Panc1 (cell line): ENCODE measurements around the gene RBM6. TPM values are rescaled to one million over a fixed set of nuclear protein-coding genes. Genes with fewer than 3 reads are reported as not detected.

ENCODE experiments used
- ATAC-seq: fragments of 200-7000 bp; cut with Tn5 transposase; 2 replicates; pipeline ENCODE4 v1.9.1; 2020; ENCODE audit warnings: mild to moderate bottlenecking, moderate library complexity
- BruUV-seq: library from RNA; stranded (reverse); fragments of 400-500 nt; replicated peaks from 2 replicates; lab custom pipeline; 2021; lab: Mats Ljungman, UMichigan
- CTCF ChIA-PET: fragments of 300-600 bp; sonication (Branson Sonifier 250); formaldehyde crosslinking; loops from one replicate; lab custom pipeline; 2022; ENCODE audit warnings: antibody characterized with exemption; lab: Charles Lee
- POLR2A ChIA-PET: fragments of 300-600 bp; sonication (Branson Sonifier 250); formaldehyde crosslinking; loops from one replicate; lab custom pipeline; 2022; ENCODE audit warnings: antibody characterized with exemption; lab: Charles Lee
- DNase-seq: peaks from one replicate; pipeline ENCODE4 v3.0.0-alpha.2; 2010; ENCODE audit warnings: low read depth, low spot score
- H3K27ac ChIP-seq: 2 replicates; pipeline ENCODE4 v1.5.1; 2011; ENCODE audit warnings: mild to moderate bottlenecking, low read length, inconsistent platforms
- H3K27me3 ChIP-seq: fragments of 200-500 bp; sonication (Bioruptor generic); 2 replicates; pipeline ENCODE4 v1.6.0; 2014; ENCODE audit warnings: low read length, inconsistent platforms; ENCODE audit not compliant: control insufficient read depth, insufficient read depth
- H3K36me3 ChIP-seq: fragments of 200-500 bp; sonication (Bioruptor generic); 2 replicates; pipeline ENCODE4 v1.5.1; 2014; ENCODE audit warnings: inconsistent platforms, mild to moderate bottlenecking, low read length, moderate library complexity; ENCODE audit not compliant: control insufficient read depth, insufficient read depth
- H3K4me1 ChIP-seq: 2 replicates; pipeline ENCODE4 v1.5.1; 2011; ENCODE audit warnings: inconsistent platforms, mild to moderate bottlenecking, low read length, moderate library complexity; ENCODE audit not compliant: control insufficient read depth, insufficient read depth
- H3K4me3 ChIP-seq, 2 experiments: 2 replicates each; pipeline ENCODE4 v1.5.1; 2011 to 2012; ENCODE audit warnings: low read depth in 2 of 2, low read length in 2 of 2, mild to moderate bottlenecking in 2 of 2, inconsistent platforms in 1 of 2, moderate library complexity in 1 of 2
- H3K9me3 ChIP-seq: fragments of 200-500 bp; sonication (Bioruptor generic); 2 replicates; pipeline ENCODE4 v1.5.1; 2014; ENCODE audit warnings: low read depth, mild to moderate bottlenecking, inconsistent platforms, low read length, moderate library complexity; ENCODE audit not compliant: control insufficient read depth, insufficient read depth
- POLR2AphosphoS5 ChIP-seq: IDR thresholded peaks from 2 replicates; pipeline ENCODE4 v1.6.1; 2012; ENCODE audit warnings: mild to moderate bottlenecking, low read depth, low read length, moderate library complexity
- SIN3A ChIP-seq: IDR thresholded peaks from 2 replicates; pipeline ENCODE4 v1.6.1; 2012; ENCODE audit warnings: low read depth, mild to moderate bottlenecking, low read length, moderate library complexity, borderline replicate concordance; ENCODE audit not compliant: insufficient read depth
- TCF7L2 ChIP-seq: IDR thresholded peaks from 2 replicates; pipeline ENCODE4 v1.6.1; 2011; ENCODE audit warnings: mild to moderate bottlenecking, low read depth, low read length, inconsistent platforms
- in situ Hi-C: cut with HindIII; loops from 2 replicates; pipeline ENCODE4 v1.10.0; 2016; ENCODE audit warnings: low sequenced_read_pairs, low pct_unique_long_range_greater_than_20kb
- intact Hi-C: fragments of 100-400 bp; cut with micrococcal nuclease; formaldehyde crosslinking; loops from one replicate; pipeline ENCODE4 v1.10.0; 2022; ENCODE audit not compliant: unreplicated experiment
- total RNA-seq: library from RNA; stranded (reverse); gene quantifications from one replicate; pipeline ENCODE4 v1.2.1, GENCODE V29; 2021; ENCODE audit not compliant: unreplicated experiment
- TF ChIP-seq, protein P1 (sequence below): fragments of 450-650 bp; IDR thresholded peaks from 2 replicates; pipeline ENCODE4 v1.5.1; 2017; ENCODE audit warnings: mild to moderate bottlenecking
- TF ChIP-seq, protein P2 (sequence below), 2 experiments: IDR thresholded peaks; 2 replicates each; pipeline ENCODE4 v1.6.1; 2011 to 2012; ENCODE audit warnings: low read depth in 2 of 2, control low read depth in 1 of 2, low read length in 1 of 2, mild to moderate bottlenecking in 1 of 2, moderate library complexity in 1 of 2; ENCODE audit not compliant: insufficient read depth in 1 of 2

RBM6 gene
- total RNA-seq, 1 experiment from 2014 or later = 43.6 TPM

DNA sequence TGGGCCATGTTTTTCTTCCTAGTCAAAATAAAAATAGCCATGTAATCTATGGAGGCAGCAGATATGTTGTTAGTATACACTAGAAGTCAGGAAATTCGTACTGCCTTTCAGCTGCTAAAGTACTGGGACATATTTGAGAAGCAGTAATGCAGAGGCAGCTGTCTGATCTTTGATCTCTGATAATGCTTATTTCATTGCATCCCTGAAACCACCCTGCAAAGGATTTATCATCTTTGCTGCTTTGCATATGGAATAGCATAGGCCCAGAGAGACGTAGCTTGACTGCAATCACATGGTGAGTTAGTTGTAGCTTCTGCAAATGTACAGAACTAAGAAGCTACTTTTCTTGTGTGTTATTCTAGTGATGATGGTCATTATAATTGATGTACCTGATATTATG lies 52.4 kb downstream of the RBM6 start:
- intact Hi-C loops (no loop called here), in situ Hi-C loops (no loop called here)
- H3K4me1 ChIP-seq = no peaks in the 10 kb centered on the region
- H3K36me3 ChIP-seq = no peaks in the 10 kb centered on the region
- no TSS peak for BruUV-seq
- ChIA-PET POLR2A (no interaction called here), CTCF (no interaction called here)
- no peak overlapping the region for H3K27ac ChIP-seq
- DNase-seq (no peak), ATAC-seq (no peak)
- H3K27me3 ChIP-seq = no peaks in the 10 kb centered on the region
- H3K9me3 ChIP-seq = no peaks in the 10 kb centered on the region
- no peak overlapping the region for H3K4me3 ChIP-seq
- TF ChIP-seq, protein P1, sequence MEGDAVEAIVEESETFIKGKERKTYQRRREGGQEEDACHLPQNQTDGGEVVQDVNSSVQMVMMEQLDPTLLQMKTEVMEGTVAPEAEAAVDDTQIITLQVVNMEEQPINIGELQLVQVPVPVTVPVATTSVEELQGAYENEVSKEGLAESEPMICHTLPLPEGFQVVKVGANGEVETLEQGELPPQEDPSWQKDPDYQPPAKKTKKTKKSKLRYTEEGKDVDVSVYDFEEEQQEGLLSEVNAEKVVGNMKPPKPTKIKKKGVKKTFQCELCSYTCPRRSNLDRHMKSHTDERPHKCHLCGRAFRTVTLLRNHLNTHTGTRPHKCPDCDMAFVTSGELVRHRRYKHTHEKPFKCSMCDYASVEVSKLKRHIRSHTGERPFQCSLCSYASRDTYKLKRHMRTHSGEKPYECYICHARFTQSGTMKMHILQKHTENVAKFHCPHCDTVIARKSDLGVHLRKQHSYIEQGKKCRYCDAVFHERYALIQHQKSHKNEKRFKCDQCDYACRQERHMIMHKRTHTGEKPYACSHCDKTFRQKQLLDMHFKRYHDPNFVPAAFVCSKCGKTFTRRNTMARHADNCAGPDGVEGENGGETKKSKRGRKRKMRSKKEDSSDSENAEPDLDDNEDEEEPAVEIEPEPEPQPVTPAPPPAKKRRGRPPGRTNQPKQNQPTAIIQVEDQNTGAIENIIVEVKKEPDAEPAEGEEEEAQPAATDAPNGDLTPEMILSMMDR = no peak

GRCh38 chr3:49994476-49994875 lies 54.5 kb downstream of the RBM6 start:
- intact Hi-C loops (no loop called here), in situ Hi-C loops (no loop called here)
- no peak overlapping the region for H3K4me3 ChIP-seq
- DNase-seq (no peak), ATAC-seq (no peak)
- POLR2A ChIA-PET = no interaction called here
- H3K36me3 ChIP-seq = no peaks in the 10 kb centered on the region; the same call in none of the 2 replicates
- no peaks in the 10 kb centered on the region for H3K27me3 ChIP-seq
- no peak overlapping the region for H3K27ac ChIP-seq
- no peaks in the 10 kb centered on the region for H3K9me3 ChIP-seq
- no peaks in the 10 kb centered on the region for H3K4me1 ChIP-seq
- TF ChIP-seq POLR2AphosphoS5 = no peak
- TF ChIP-seq, protein P1 = no peak
- TF ChIP-seq SIN3A = no peak
- TF ChIP-seq TCF7L2 = no peak
- TF ChIP-seq, protein P2, sequence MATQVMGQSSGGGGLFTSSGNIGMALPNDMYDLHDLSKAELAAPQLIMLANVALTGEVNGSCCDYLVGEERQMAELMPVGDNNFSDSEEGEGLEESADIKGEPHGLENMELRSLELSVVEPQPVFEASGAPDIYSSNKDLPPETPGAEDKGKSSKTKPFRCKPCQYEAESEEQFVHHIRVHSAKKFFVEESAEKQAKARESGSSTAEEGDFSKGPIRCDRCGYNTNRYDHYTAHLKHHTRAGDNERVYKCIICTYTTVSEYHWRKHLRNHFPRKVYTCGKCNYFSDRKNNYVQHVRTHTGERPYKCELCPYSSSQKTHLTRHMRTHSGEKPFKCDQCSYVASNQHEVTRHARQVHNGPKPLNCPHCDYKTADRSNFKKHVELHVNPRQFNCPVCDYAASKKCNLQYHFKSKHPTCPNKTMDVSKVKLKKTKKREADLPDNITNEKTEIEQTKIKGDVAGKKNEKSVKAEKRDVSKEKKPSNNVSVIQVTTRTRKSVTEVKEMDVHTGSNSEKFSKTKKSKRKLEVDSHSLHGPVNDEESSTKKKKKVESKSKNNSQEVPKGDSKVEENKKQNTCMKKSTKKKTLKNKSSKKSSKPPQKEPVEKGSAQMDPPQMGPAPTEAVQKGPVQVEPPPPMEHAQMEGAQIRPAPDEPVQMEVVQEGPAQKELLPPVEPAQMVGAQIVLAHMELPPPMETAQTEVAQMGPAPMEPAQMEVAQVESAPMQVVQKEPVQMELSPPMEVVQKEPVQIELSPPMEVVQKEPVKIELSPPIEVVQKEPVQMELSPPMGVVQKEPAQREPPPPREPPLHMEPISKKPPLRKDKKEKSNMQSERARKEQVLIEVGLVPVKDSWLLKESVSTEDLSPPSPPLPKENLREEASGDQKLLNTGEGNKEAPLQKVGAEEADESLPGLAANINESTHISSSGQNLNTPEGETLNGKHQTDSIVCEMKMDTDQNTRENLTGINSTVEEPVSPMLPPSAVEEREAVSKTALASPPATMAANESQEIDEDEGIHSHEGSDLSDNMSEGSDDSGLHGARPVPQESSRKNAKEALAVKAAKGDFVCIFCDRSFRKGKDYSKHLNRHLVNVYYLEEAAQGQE (IDR thresholded peaks at IDR 0.05; ENCODE audit: insufficient read depth in 1 of 2, low read depth in 2 of 2, low read length in 1 of 2) = no peak
- no TSS peak for BruUV-seq
- CTCF ChIA-PET = no interaction called here
